Spinal cord (tissue), 10 donors: ENCODE data around the gene IGSF21. TPM values are rescaled to one million over a fixed set of nuclear protein-coding genes. Genes with fewer than 3 reads are reported as not detected.
A peak's percentile ranks its signal among the peaks of the same experiment; 100 is the strongest.

Source experiments
- DNase-seq, 6 donors: peaks; one replicate each; pipeline versions ENCODE4 v3.0.0 to v3.0.0-alpha.2; 2013 to 2015; ENCODE audit warnings: low spot score in 6 of 6, low read depth in 4 of 6
- H3K27ac ChIP-seq: one replicate; pipeline ENCODE4 v1.5.1; 2013; ENCODE audit warnings: low read depth, low read length, control low read depth
- H3K27me3 ChIP-seq: one replicate; pipeline ENCODE4 v1.6.1; 2013; ENCODE audit warnings: low read length; ENCODE audit not compliant: control insufficient read depth, insufficient read depth
- H3K36me3 ChIP-seq: one replicate; pipeline ENCODE4 v1.6.1; 2013; ENCODE audit warnings: low read length; ENCODE audit not compliant: control insufficient read depth, insufficient read depth
- H3K4me1 ChIP-seq: one replicate; pipeline ENCODE4 v1.6.1; 2013; ENCODE audit warnings: low read length; ENCODE audit not compliant: control insufficient read depth, insufficient read depth
- H3K4me3 ChIP-seq: one replicate; pipeline ENCODE4 v1.5.1; 2013; ENCODE audit warnings: low read depth, low read length, control low read depth
- H3K9me3 ChIP-seq: one replicate; pipeline ENCODE4 v1.6.1; 2013; ENCODE audit warnings: low read length; ENCODE audit not compliant: control insufficient read depth, insufficient read depth
- WGBS: methylation state at CpG from one replicate; pipeline ENCODE4 v1.1.5; 2013; ENCODE audit warnings: missing lambda C conversion rate; ENCODE audit not compliant: insufficient coverage; 5-methylcytosine and 5-hydroxymethylcytosine counted together
- polyA plus RNA-seq, 2 donors: library from polyadenylated mRNA; unstranded; fragments of 120-200 nt; gene quantifications; one replicate each; pipeline ENCODE4 v1.2.1, GENCODE V29; 2013; ENCODE audit not compliant: insufficient read length in 2 of 2
- total RNA-seq, 2 donors: library from RNA; depleted of rRNA in 1 of 2; stranded (reverse); fragments of 120-200 nt in 1 of 2; fragments of >200 nt in 1 of 2; gene quantifications; one replicate each; pipeline versions ENCODE4 v1.2.3 to v1.2.4, GENCODE V29; 2013 to 2014
- donor health status: healthy.

The IGSF21 gene
- total and polyA plus RNA-seq, 4 donors: 9.0 to 70.7 (median 40.7) TPM

- H3K27ac ChIP-seq: no peak overlapping the region
Measured at GRCh38 chr1:18118078-18118477, 10.5 kb downstream of the IGSF21 start.

GRCh38 chr1:18118491-18118890, 10.9 kb downstream of the IGSF21 start:
- no peak for DNase-seq
- Histone ChIP-seq H3K27ac (no peak overlapping the region), H3K4me3 (no peak overlapping the region), H3K27me3 (peaks cover 12% of the 10 kb centered on the region), H3K9me3 (no peaks in the 10 kb centered on the region), H3K36me3 (no peaks in the 10 kb centered on the region), H3K4me1 (peaks cover 21% of the 10 kb centered on the region)
- WGBS: 14% methylated on average over 2 of the region's 3 CpGs

More at GRCh38 chr1:18118078-18118477, 10.5 kb downstream of the IGSF21 start:
- peak in 2 of 6 donors; percentile 61 to 71 for DNase-seq
- peaks cover 12% of the 10 kb centered on the region for H3K27me3 ChIP-seq
- H3K4me1 ChIP-seq: peaks cover 21% of the 10 kb centered on the region
- H3K4me3 ChIP-seq: no peak overlapping the region
- no peaks in the 10 kb centered on the region for H3K36me3 ChIP-seq
- WGBS: 19% methylated on average over 10 of the region's 13 CpGs
- H3K9me3 ChIP-seq: no peaks in the 10 kb centered on the region

- DNase-seq: no peak
- 60% methylated on average over 1 of the region's 3 CpGs for WGBS
- H3K27me3 ChIP-seq: peaks cover 12% of the 10 kb centered on the region
- no peaks in the 10 kb centered on the region for H3K9me3 ChIP-seq
- peaks cover 22% of the 10 kb centered on the region for H3K4me1 ChIP-seq
- H3K27ac ChIP-seq: no peak overlapping the region
- no peak overlapping the region for H3K4me3 ChIP-seq
- no peaks in the 10 kb centered on the region for H3K36me3 ChIP-seq
Measured at GRCh38 chr1:18119289-18119688, 11.7 kb downstream of the IGSF21 start.

GRCh38 chr1:18119771-18120377, 12.3 kb downstream of the IGSF21 start:
- H3K9me3 ChIP-seq: no peaks in the 10 kb centered on the region
- H3K4me3 ChIP-seq: no peak overlapping the region
- peaks cover 26% of the 10 kb centered on the region for H3K4me1 ChIP-seq
- peaks cover 12% of the 10 kb centered on the region for H3K27me3 ChIP-seq
- peaks cover 2% of the 10 kb centered on the region for H3K36me3 ChIP-seq
- DNase-seq: no peak
- WGBS: 57% methylated on average over 5 of the region's 6 CpGs
- no peak overlapping the region for H3K27ac ChIP-seq

- Histone ChIP-seq H3K27me3 (peaks cover 12% of the 10 kb centered on the region), H3K36me3 (peaks cover 2% of the 10 kb centered on the region), H3K4me3 (no peak overlapping the region), H3K4me1 (peaks cover 26% of the 10 kb centered on the region), H3K9me3 (no peaks in the 10 kb centered on the region), H3K27ac (no peak overlapping the region)
- 76% methylated on average over 7 of the region's 8 CpGs for WGBS
- no peak for DNase-seq
Measured at GRCh38 chr1:18120638-18121037, 13.0 kb downstream of the IGSF21 start.

GRCh38 chr1:18121072-18121820, 13.6 kb downstream of the IGSF21 start:
- Histone ChIP-seq H3K27me3 (peaks cover 12% of the 10 kb centered on the region), H3K27ac (no peak overlapping the region), H3K36me3 (peaks cover 2% of the 10 kb centered on the region), H3K4me3 (no peak overlapping the region), H3K9me3 (no peaks in the 10 kb centered on the region), H3K4me1 (peaks cover 27% of the 10 kb centered on the region)
- no peak for DNase-seq
- 100% methylated on average over 3 of the region's 11 CpGs for WGBS

GRCh38 chr1:18123467-18123992, 15.9 kb downstream of the IGSF21 start:
- Histone ChIP-seq H3K27me3 (peaks cover 11% of the 10 kb centered on the region), H3K36me3 (peaks cover 2% of the 10 kb centered on the region), H3K4me3 (no peak overlapping the region), H3K9me3 (no peaks in the 10 kb centered on the region), H3K27ac (no peak overlapping the region), H3K4me1 (peaks cover 14% of the 10 kb centered on the region)
- DNase-seq: no peak
- WGBS: 77% methylated on average over 3 of the region's 3 CpGs

GRCh38 chr1:18124977-18125376, 17.4 kb downstream of the IGSF21 start:
- no peak overlapping the region for H3K4me3 ChIP-seq
- no peaks in the 10 kb centered on the region for H3K9me3 ChIP-seq
- no peak for DNase-seq
- peaks cover 5% of the 10 kb centered on the region for H3K27me3 ChIP-seq
- WGBS: 100% methylated on average over 2 of the region's 4 CpGs
- no peak overlapping the region for H3K27ac ChIP-seq
- H3K4me1 ChIP-seq: peaks cover 12% of the 10 kb centered on the region
- H3K36me3 ChIP-seq: peaks cover 2% of the 10 kb centered on the region

GRCh38 chr1:18126616-18127015, 19.0 kb downstream of the IGSF21 start:
- 74% methylated on average over 3 of the region's 5 CpGs for WGBS
- Histone ChIP-seq H3K36me3 (peaks cover 2% of the 10 kb centered on the region), H3K27me3 (no peaks in the 10 kb centered on the region)

More at GRCh38 chr1:18126616-18127015, 19.0 kb downstream of the IGSF21 start:
- no peak overlapping the region for H3K27ac ChIP-seq
- peaks cover 12% of the 10 kb centered on the region for H3K4me1 ChIP-seq
- H3K9me3 ChIP-seq: no peaks in the 10 kb centered on the region
- no peak overlapping the region for H3K4me3 ChIP-seq
- no peak for DNase-seq
